HG03196 (cell line): ENCODE results near the gene BST1.
A peak's percentile ranks its signal among the peaks of the same experiment; 100 is the strongest.

Experiments
- ATAC-seq: cut with Tn5 transposase; IDR thresholded peaks from one replicate; pipeline ENCODE4 v1.9.1; 2021; ENCODE audit not compliant: unreplicated experiment

BST1 gene

GRCh38 chr4:15702941-15703403, at the start of gene BST1:
Gene BST1 (plus strand): TSS chr4:15703065. CDS start chr4:15703145, 80 bp downstream.
- peak; percentile 58 for ATAC-seq

DNA sequence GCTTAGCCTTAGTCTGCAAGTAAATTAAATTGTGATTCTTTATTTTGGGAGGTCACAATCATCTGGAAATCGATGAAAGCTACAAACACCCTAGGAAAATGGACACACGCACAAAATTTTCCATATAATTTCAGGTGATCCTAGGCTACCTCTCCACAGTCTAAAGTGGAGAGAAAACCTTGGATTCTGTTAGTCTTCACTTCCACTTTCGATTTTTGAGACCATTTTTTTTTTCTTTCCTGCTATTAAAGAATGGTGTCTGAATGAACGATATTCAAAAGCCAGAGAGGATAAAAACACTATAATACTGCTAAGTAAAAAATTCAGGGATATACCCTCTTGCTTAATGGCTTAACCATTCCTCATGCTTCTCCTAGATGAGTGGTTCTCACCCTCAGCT, 49.4 kb upstream of the BST1 start:
- no peak for ATAC-seq

GRCh38 chr4:15653864-15654592, 48.8 kb upstream of the BST1 start:
- ATAC-seq: no peak

- ATAC-seq: peak; percentile 43
Observed at GRCh38 chr4:15654593-15655222, 48.2 kb upstream of the BST1 start.

- peak; percentile 70 for ATAC-seq
Observed at GRCh38 chr4:15655223-15656037, 47.4 kb upstream of the BST1 start, which contains the start of gene FBXL5. Gene FBXL5 (minus strand): TSS chr4:15655357. CDS start chr4:15655287, 70 bp downstream.

GRCh38 chr4:15656038-15656470, 46.8 kb upstream of the BST1 start:
- no peak for ATAC-seq

DNA sequence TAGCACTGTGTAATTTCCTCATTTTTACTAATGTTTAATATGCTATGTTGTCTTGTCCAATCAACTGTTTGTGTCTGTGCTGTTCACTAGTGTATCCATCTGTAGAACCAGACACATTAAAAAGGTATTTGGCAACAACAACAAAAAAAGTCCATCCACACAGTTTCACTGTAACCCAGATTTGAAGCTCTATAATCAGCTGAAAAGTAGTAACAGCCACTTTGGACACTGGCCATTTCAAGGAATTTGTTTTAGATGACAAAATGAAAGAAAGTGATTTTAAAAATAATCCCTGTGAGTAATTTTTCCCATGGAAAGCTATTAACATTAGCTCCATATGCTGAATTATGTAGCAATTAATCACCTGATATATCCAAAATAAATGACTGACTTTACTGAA, 45.5 kb upstream of the BST1 start:
- no peak for ATAC-seq

DNA sequence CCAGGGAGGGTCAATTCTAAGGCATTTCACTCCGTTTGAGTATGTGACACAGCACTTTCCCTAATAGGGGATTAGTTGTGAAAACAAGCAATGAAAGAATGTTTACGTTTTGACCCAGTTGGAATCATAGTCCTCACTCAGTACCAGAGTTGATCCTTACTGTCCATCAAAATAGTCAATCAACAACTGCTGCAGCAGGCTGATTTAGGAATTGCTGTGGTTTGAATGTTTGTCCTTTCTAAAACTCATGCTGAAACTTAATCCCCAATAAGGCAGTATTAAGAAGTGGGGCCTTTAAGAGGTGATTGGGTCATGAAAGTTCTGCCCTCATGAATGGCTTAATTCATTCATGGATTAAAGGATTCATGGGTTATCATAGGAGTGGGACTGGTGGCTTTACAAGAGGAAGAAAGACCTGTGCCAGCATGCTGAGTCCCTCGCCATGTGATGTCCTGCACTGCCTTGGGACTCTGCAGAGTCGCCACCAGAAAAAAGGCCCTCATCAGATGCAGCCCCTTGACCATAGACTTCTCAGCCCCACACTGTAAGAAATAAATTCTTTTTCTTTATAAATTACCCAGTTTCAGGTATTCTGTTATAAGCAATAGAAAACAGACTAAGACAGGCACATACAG, 44.6 kb upstream of the BST1 start:
- ATAC-seq: no peak

DNA sequence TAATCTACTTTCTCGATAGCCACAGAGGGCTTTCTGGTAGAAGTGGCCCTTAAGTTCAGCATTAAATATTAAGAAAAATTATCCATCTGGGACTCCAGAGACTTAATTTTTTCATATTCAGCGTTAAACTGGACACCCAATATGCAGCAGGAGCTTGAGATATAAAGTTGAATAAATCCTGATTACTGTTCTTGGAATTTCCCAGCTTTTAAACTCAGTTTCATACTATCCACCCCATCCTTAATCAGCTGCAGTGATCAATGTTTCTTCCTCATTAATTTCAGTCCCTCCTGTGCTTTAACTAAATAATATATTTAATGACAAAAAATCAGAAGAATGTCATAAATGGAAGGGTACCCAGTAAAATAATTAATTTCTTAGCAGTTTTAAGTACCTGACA, 44.1 kb upstream of the BST1 start:
- ATAC-seq: no peak

DNA sequence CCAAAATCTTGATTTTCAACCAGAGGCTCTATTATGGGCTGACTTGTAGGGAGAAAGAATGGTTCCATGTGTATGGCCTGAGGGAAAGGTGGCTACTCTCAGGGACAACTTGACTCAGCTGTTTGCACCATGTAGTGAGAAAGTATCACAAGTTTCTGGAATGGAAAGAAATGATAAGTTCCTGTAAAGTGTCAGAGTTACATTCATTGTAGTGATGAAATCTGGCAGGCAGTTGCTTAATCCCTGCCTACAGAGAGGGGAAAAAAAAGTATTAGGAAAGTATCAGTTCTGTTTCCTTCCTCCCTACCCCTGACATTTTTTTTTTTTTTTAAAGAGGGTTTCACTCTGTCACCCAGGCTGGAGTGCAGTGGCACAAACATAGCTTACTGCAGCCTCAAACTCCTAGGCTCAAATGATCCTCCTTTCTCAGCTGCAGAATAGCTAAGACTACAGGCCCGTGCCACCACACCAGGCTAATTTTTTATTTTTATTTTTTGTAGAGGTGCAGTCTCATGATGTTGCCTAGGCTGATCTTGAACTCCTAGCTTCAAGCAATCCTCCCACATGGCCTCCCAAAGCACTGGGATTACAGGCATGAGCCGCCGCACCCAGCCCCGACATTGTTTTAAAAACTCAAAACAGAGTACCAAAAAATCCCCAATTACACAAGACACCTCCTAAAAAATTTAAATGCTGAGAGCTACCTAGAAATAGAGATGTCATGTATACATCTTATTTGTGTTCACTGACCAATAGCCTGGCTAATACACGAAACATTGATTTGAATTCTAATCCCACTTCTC, 42.9 kb upstream of the BST1 start:
- ATAC-seq: no peak

DNA sequence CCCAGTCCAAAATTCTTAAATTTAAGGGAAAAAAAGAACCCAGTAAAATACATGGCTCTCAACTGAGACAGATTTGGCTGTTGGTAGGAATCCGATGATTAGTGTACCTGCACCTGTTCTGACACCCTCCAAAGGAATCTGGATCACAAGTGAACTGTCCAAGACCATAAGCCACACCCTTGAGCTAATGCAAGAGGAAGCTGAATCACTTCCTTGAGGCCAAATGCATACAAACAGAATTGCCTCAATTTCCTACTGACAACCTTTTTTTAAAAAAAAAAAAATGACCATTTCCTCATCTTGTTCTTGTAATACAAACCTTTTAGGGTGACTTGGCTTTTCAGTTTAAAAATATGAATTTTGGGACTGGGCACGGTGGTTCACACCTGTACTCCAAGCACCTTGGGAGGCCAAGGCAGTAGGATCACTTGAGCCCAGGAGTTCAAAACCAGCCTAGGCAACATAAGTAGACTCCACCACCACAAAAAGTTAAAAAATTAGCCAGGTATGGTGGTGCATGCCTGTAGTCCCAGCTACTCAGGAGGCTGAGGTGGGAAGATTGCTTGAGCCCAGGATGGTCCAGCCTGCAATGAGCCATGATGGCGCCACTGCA, 37.0 kb upstream of the BST1 start:
- no peak for ATAC-seq

DNA sequence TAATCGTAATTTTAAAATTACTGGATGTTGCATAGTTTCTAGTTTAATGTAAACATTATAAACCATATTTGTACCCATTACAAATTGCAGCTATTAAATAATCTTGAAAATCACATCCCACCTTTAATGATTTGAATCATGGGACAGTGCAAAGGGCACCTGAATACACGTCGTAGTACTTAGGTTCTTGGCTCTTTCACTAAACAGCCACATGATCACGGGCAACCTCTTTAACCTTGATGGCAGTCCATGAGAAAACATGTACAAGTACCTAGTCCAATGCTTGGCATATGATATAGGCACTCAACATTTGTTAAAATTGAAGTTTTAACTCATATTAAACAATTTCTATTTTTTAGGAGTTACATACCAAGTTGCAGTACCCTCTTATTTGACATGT, 35.9 kb upstream of the BST1 start:
- ATAC-seq: no peak

GRCh38 chr4:15668566-15669435, 34.1 kb upstream of the BST1 start:
- no peak for ATAC-seq

DNA sequence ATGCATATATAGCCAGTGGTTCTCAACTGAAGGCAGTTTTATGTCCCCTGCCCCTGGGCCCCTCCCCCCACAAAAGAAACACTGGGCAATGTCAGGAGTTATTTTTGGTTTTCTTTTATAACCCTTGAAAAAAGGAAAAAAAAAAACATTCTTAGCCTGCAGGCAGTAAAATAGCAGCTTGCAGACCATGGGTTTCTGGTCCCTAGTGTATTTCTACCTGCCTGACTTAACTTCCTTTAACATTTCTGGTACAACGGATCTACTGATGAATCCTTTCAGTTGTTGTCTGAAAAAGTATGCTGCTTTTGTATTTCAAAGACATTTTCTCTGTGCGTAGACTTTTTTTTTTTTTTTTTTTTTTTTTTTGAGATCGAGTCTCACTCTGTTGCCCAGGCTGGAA, 32.3 kb upstream of the BST1 start:
- no peak for ATAC-seq

DNA sequence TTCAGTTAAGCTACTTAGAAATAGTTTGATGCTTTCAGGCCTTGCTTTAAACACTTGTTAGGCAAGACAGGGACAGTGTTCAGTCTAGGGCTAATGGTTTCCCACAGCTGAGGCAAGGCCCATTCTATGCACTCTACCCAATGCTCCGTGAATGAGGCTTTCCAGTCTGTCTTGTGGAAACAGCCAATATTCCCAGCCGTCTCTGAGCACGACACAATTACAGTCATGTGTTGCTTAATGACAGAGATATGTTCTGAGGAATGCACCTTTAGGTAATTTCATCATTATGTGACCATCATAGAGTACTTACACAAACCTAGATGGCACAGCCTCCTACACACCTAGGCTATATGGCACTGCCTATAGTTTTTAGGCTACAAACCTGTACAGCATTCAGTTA, 30.8 kb upstream of the BST1 start:
- ATAC-seq: no peak

DNA sequence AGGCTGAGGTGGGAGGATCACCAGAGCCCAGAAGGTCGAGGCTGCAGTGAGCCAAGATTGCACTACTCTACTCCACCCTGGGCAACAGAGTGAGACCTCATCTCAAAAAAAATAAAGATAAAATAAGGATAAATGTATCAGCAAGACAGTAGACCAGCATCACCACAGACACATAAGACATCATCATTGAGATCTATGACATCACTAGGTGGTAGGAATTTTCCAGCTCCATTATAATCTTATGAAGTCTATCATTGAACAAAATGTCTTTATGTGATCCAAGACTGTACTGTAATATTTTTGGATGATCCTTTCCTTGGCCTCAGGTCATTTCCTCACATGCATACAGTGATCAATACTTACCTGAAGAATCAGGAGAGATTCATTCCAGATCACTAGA, 29.5 kb upstream of the BST1 start:
- ATAC-seq: no peak

GRCh38 chr4:15674046-15674445, 28.8 kb upstream of the BST1 start:
- ATAC-seq: no peak

DNA sequence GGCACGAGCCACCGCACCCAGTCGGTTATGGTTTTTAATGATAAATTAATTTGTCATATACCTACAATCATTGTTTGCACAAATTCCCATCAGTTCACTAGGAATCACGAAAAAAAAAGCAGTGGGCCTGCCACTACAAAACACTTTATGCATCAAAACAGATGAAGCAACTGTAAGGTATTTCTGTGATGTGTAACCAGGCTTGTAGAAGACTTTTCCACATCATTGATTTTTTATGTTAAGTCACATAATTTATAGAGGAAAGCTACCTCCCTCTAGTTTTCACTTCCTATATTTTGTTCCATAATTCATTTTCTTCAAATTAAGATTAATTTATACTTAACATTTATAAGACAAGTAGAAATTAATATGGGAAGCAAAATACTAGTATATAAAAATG, 27.9 kb upstream of the BST1 start:
- no peak for ATAC-seq

DNA sequence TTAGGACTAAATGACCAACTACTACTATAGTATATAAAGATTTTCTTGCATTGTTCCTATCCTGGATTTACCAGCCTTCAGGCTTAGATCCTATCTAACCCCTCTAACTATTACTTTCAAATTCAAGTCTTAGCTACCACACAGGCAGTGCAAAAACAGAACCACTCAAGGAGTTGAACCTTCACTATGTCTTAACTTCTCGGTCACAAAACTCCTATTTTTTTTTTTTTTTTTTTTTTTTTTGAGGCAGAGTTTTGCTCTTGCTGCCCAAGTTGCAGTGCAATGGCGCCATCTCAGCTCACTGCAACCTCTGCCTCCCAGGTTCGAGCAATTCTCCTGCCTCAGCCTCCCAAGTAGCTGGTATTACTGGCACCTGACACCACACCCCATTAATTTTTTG, 27.5 kb upstream of the BST1 start:
- ATAC-seq: no peak
